ENCODE data around the gene TINAGL1. TPM values are rescaled to one million over a fixed set of nuclear protein-coding genes. Genes with fewer than 3 reads are reported as not detected.

Gene TINAGL1
- 0.39 TPM for polyA plus RNA-seq (2012; ENCODE audit: insufficient read length, low read depth)

DNA sequence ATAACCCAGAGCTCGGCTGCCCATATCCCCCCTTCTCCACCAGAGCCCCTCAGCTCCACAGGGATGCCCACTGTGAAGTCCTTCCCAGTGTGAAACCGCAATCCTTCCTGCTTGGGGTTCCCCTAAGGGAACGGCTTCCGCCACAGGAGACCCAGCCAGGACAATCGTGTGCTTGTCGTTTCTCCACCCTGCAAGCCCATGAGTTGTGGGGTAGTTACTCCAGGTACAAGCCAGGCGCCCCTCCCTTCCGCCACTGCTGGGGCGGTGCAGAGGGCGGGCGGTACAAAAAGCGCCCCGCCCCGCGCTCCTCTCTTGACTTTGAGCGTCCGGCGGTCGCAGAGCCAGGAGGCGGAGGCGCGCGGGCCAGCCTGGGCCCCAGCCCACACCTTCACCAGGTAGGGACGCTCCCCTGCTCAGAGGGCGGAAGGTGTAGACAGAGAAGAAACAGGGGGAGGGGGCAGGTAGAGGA lies at the start of gene TINAGL1:
Gene TINAGL1, plus strand, starts transcription at position 315 of the 469 bp plus-strand sequence. CDS start 634 bp downstream, outside the sequence.
- TF ChIP-seq SIN3A (IDR thresholded peaks at IDR 0.05; ENCODE audit: borderline replicate concordance, insufficient read depth, low read length), result no peak
- TF ChIP-seq, protein P1, sequence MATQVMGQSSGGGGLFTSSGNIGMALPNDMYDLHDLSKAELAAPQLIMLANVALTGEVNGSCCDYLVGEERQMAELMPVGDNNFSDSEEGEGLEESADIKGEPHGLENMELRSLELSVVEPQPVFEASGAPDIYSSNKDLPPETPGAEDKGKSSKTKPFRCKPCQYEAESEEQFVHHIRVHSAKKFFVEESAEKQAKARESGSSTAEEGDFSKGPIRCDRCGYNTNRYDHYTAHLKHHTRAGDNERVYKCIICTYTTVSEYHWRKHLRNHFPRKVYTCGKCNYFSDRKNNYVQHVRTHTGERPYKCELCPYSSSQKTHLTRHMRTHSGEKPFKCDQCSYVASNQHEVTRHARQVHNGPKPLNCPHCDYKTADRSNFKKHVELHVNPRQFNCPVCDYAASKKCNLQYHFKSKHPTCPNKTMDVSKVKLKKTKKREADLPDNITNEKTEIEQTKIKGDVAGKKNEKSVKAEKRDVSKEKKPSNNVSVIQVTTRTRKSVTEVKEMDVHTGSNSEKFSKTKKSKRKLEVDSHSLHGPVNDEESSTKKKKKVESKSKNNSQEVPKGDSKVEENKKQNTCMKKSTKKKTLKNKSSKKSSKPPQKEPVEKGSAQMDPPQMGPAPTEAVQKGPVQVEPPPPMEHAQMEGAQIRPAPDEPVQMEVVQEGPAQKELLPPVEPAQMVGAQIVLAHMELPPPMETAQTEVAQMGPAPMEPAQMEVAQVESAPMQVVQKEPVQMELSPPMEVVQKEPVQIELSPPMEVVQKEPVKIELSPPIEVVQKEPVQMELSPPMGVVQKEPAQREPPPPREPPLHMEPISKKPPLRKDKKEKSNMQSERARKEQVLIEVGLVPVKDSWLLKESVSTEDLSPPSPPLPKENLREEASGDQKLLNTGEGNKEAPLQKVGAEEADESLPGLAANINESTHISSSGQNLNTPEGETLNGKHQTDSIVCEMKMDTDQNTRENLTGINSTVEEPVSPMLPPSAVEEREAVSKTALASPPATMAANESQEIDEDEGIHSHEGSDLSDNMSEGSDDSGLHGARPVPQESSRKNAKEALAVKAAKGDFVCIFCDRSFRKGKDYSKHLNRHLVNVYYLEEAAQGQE (IDR thresholded peaks at IDR 0.05; ENCODE audit: insufficient read depth in 1 of 2, low read depth in 2 of 2, low read length in 2 of 2), result no peak
- TF ChIP-seq FOXP2 (optimal IDR thresholded peaks at IDR 0.05; ENCODE audit: borderline replicate concordance, extremely low read depth, extremely low read length, insufficient read depth), result no peak
- no peak for TF ChIP-seq TAF1 (IDR thresholded peaks at IDR 0.05; ENCODE audit: borderline replicate concordance, insufficient read depth, low read length)
- TF ChIP-seq POLR2AphosphoS5 (IDR thresholded peaks at IDR 0.05; ENCODE audit: low read depth, low read length), result no peak

- TF ChIP-seq TAF1 (IDR thresholded peaks at IDR 0.05; ENCODE audit: borderline replicate concordance, insufficient read depth, low read length) (no peak), SIN3A (IDR thresholded peaks at IDR 0.05; ENCODE audit: borderline replicate concordance, insufficient read depth, low read length) (no peak), POLR2AphosphoS5 (IDR thresholded peaks at IDR 0.05; ENCODE audit: low read depth, low read length) (no peak), FOXP2 (optimal IDR thresholded peaks at IDR 0.05; ENCODE audit: borderline replicate concordance, extremely low read depth, extremely low read length, insufficient read depth) (no peak)
- TF ChIP-seq, protein P1 (IDR thresholded peaks at IDR 0.05; ENCODE audit: insufficient read depth in 1 of 2, low read depth in 2 of 2, low read length in 2 of 2), result no peak
Observed at GRCh38 chr1:31529999-31530684, 46.2 kb upstream of the TINAGL1 start.

DNA sequence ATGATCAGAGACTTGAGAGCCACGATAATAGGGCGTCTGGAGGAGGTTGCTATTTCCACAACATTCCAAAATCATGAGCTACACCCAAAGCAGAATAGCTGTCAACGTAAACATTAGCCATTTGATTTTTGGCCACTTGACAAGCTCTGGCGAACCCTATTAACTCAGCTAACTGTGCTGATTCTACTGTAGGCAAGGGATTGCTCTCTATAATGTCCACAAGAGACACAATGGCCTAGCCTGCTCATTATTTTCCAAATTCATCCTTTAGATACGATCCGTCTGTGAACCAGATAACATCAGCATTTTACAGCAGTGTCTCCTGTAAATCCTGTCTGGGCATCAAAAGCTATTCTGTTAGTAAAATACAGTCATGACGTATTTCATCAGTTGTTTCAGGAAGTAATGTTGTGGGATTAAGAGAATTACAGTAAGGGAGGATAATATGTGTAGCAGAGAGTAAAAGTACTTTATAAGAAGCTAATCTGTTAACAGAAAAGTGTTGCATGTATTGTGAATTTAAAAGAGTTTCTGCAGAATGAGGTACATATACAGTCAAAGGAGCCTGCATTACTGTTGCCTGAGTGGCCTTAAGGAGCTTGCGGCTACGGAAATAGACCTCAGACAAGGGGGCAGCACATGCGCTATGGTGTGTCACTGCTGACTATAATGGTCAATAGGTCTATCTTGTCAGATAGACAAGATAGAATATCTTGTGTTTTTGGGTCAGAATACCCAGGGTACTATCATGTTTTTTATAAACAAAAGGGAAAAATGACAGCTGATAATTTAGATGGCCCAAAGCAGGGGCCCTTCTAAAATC lies 44.9 kb upstream of the TINAGL1 start:
- TF ChIP-seq TAF1 (IDR thresholded peaks at IDR 0.05; ENCODE audit: borderline replicate concordance, insufficient read depth, low read length) (no peak), FOXP2 (optimal IDR thresholded peaks at IDR 0.05; ENCODE audit: borderline replicate concordance, extremely low read depth, extremely low read length, insufficient read depth) (no peak), POLR2AphosphoS5 (IDR thresholded peaks at IDR 0.05; ENCODE audit: low read depth, low read length) (peak; percentile 51; the same call in 1 of the 2 replicates), SIN3A (IDR thresholded peaks at IDR 0.05; ENCODE audit: borderline replicate concordance, insufficient read depth, low read length) (no peak; the same call in 1 of the 2 replicates)
- TF ChIP-seq, protein P1 (IDR thresholded peaks at IDR 0.05; ENCODE audit: insufficient read depth in 1 of 2, low read depth in 2 of 2, low read length in 2 of 2), result peak in 1 of 2 experiments; percentile 65; a peak in 2 of 4 replicates

DNA sequence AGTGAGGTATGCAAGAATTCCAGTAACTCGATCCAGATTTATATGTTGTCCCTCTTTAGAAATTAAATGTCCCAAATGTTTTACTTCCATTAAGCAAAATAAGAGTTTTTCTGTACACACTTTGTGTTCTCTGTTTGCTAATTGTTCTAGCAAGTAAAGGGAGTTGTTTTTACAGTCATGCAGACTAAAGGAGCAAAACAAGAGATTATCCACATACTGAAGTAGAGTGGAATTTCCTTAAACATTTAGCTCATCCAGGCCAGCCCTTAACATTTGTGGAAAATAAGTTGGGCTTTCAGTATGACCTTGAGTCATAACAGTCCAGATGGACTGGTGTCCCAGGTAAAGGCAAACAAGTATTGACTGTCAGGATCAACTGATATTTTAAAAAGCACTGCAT lies 44.1 kb upstream of the TINAGL1 start:
- TF ChIP-seq, protein P1 (IDR thresholded peaks at IDR 0.05; ENCODE audit: insufficient read depth in 1 of 2, low read depth in 2 of 2, low read length in 2 of 2), result no peak
- TF ChIP-seq TAF1 (IDR thresholded peaks at IDR 0.05; ENCODE audit: borderline replicate concordance, insufficient read depth, low read length) (no peak), SIN3A (IDR thresholded peaks at IDR 0.05; ENCODE audit: borderline replicate concordance, insufficient read depth, low read length) (no peak), FOXP2 (optimal IDR thresholded peaks at IDR 0.05; ENCODE audit: borderline replicate concordance, extremely low read depth, extremely low read length, insufficient read depth) (no peak), POLR2AphosphoS5 (IDR thresholded peaks at IDR 0.05; ENCODE audit: low read depth, low read length) (no peak)
